Bronchial epithelial cell (primary cell): ENCODE measurements around the gene C19orf85. TPM values are rescaled to one million over a fixed set of nuclear protein-coding genes. Genes with fewer than 3 reads are reported as not detected.

Source experiments
- DNase-seq: peaks from one replicate; pipeline ENCODE4 v3.0.0-alpha.2; 2010; ENCODE audit warnings: low read depth
- FAIRE-seq: peaks from 2 replicates; lab custom pipeline; 2011; peaks lifted over from hg19 to GRCh38; lab: Jason Lieb, UNC
- H3K27me3 ChIP-seq: 2 replicates; pipeline ENCODE4 v1.5.1; 2011; ENCODE audit warnings: low read length; ENCODE audit not compliant: control insufficient read depth, insufficient read depth
- H3K36me3 ChIP-seq: 2 replicates; pipeline ENCODE4 v1.5.1; 2011; ENCODE audit warnings: low read length; ENCODE audit not compliant: control insufficient read depth, insufficient read depth
- H3K4me3 ChIP-seq: 2 replicates; pipeline ENCODE4 v1.5.1; 2011; ENCODE audit warnings: mild to moderate bottlenecking, low read depth, low read length, control low read depth
- CTCF ChIP-seq: IDR thresholded peaks from 2 replicates; pipeline ENCODE4 v1.5.1; 2011; ENCODE audit warnings: mild to moderate bottlenecking, moderate library complexity, low read length, control low read depth, inconsistent platforms; ENCODE audit not compliant: insufficient read depth, severe bottlenecking
- total RNA-seq: library from RNA; depleted of rRNA; stranded (reverse); fragments of >200 nt; gene quantifications from 2 replicates; pipeline ENCODE4 v1.2.1, GENCODE V29; 2014

C19orf85 gene
- total RNA-seq, 1 donor from 2014 or later: not detected

GRCh38 chr19:55437410-55437809 lies 27.1 kb downstream of the C19orf85 start:
- TF ChIP-seq CTCF: no peak
- no peak overlapping the region for H3K4me3 ChIP-seq
- DNase-seq (peak; percentile 46), FAIRE-seq (no peak)
- no peaks in the 10 kb centered on the region for H3K36me3 ChIP-seq
- peaks cover 23% of the 10 kb centered on the region for H3K27me3 ChIP-seq

- no peak overlapping the region for H3K4me3 ChIP-seq
- DNase-seq: no peak
- no peak for TF ChIP-seq CTCF
- no peaks in the 10 kb centered on the region for H3K36me3 ChIP-seq
- no peak for FAIRE-seq
- peaks cover 20% of the 10 kb centered on the region for H3K27me3 ChIP-seq
These were observed 27.7 kb downstream of the C19orf85 start for GRCh38 chr19:55436847-55437246.

- H3K4me3 ChIP-seq: no peak overlapping the region
- no peaks in the 10 kb centered on the region for H3K36me3 ChIP-seq
- TF ChIP-seq CTCF: no peak
- peaks cover 7% of the 10 kb centered on the region for H3K27me3 ChIP-seq
- FAIRE-seq (no peak), DNase-seq (no peak)
These were observed 29.5 kb downstream of the C19orf85 start for GRCh38 chr19:55435020-55435419.

DNA sequence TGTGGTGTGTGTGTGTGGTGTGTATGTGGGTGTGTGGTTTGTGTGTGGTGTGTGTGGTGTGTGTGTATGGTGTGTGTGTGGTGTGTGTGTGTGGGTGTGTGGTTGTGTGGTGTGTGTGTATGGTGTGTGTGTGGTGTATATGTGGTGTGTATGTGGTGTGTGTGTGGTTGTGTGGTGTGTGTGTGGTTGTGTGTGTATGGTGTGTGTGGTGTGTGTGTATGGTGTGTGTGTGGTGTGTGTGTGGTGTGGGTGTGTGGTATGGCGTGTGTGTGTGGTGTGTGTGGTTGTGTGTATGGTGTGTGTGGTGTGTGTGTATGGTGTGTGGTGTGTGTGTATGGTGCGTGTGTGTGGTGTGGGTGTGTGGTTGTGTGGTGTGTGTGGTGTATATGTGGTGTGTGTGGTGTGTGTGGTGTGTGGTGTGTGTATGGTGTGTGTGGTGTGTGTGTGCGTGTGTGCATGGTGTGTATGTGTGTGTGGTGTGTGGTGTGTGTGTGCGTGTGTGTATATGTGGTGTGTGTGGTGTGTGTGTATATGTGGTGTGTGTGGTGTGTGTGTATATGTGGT lies 30.1 kb downstream of the C19orf85 start:
- DNase-seq (no peak), FAIRE-seq (peak; percentile 100)
- Histone ChIP-seq H3K4me3 (no peak overlapping the region), H3K27me3 (peaks cover 7% of the 10 kb centered on the region), H3K36me3 (no peaks in the 10 kb centered on the region)
- TF ChIP-seq CTCF: no peak

DNA sequence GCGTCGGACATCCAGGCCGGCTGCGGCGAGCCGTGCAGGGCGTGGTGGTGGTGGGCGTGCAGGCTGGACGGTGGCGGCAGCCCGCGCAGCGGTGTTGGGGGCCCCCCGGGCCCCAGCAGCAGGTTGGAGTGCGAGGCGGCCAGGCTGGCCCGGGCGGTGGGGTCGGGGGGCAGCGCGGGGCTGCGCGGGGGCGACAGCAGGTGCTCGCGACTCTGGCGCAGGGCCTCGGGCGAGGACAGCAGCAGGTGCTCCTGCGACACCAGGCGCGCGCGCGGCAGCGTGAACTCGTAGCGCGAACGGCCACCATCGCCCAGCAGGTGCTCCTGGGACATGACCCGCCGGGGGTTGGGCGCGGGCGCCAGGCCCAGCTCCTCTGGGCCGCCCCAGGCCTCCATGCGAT lies 31.3 kb downstream of the C19orf85 start:
- Histone ChIP-seq H3K36me3 (no peaks in the 10 kb centered on the region), H3K27me3 (peaks cover 2% of the 10 kb centered on the region), H3K4me3 (no peak overlapping the region)
- TF ChIP-seq CTCF: no peak
- DNase-seq (no peak), FAIRE-seq (no peak)
